Stimulated activated CD4-positive, alpha-beta T cell treated with anti-CD3 and anti-CD28 coated beads, Interleukin-15, amount 100 ng/mL, for 1 hour (primary cell): ENCODE data around the gene OR5AR1.
"Not testable (repeated sequence)": the region's sequence is repeated elsewhere in the genome, so short reads cannot be mapped to it uniquely, and the experiment has no call there.

Source experiments
- DNase-seq, 2 donors: peaks; one replicate each; pipeline ENCODE4 v3.0.0-alpha.2; 2020; ENCODE audit warnings: low read depth in 1 of 2, low spot score in 1 of 2

Gene OR5AR1

DNA sequence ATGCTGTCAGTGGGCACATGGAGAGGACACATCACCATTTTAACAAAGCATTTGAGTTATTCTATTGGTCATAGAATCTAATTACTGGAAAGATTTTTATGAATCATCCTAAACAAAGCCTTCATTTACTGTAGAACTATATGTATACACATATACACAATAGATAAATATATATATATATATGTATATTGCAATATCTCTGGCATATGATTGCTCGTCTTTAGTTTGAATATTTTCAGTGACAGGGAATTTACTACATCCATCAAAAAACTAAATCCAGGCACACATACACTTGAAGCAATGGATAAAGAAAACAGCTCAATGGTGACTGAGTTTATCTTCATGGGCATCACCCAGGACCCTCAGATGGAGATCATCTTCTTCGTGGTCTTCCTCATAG lies at the start of gene OR5AR1:
Gene OR5AR1, plus strand, starts transcription at position 301 of the 400 bp plus-strand sequence. Its CDS starts 0 bp downstream, at position 301.
- DNase-seq: no peak

DNA sequence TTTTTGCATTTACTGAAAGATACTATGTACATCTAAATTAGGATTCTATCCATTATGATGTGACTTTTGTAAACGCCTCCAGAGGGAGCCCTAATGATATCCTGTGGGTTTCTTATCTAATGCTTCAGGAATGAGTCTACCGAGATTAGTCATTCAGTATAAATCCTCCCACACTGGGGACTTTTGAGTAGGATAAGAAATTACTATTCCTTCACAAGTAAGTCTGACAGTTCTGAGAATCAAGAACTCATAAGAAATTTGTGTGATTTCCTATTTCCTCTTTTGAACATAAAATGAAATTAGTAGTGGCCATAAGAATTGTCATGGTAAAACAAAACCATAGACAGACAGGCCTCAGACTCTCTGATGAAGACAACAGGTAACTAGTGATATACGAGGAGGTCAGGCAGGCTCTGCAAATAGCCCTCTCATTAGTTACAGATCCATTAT lies 38.8 kb upstream of the OR5AR1 start:
- no peak for DNase-seq

DNA sequence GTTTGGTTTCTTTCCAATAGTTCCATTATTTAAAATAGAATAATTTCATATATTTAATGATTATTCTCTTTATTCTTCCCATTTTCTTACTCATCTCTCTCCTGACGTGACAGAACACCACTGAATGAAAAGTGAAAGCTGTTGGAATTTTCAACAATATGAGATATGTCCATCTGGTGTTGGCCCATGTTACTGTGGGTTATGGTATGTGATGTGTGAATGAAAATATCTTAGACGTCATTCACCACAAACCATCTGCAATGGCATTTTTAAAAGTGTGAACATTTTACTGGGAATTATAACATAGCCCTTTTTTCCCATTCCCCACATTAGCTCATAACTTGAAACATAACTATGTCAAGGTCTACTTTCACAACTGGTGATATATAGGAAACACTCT lies 37.5 kb upstream of the OR5AR1 start:
- no peak for DNase-seq

GRCh38 chr11:56632329-56632728 lies 31.2 kb upstream of the OR5AR1 start:
- no peak for DNase-seq

DNA sequence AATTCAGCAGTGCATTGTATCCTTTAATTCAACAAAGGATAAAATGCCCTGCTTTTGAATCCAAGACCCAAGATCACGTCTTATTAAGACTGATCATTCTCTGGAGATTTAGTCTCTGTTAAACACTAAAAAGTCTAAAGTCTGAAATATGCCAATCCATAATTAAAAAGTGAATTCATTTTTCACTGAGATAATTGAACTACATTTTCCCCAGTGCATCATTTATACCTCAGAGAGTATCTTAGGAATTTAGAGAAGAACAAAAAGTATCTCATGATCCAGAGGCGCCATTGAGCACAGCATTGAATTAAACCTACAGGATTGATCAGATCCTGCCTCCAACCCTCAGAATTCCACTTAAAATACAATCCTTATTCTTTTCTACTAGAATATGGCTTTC lies 26.6 kb upstream of the OR5AR1 start:
- no peak for DNase-seq

DNA sequence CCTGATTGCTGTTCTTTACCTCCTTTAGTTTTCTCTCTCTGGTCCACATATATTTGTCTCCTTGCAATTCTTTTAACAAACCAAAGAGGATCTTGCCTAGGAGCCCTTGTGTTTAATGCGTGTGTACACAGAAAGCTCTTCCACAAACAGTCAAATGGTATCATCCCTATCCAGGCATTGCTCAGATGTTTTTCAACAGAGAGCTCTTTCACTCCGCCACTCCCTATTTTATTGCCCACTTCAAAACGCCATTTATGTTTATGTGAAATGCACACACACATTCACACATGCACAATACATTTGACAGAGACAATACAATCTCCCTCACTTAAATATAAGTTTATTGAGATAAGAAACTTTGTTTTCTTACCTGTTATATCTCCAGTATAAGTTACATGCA lies 26.0 kb upstream of the OR5AR1 start:
- no peak for DNase-seq

DNA sequence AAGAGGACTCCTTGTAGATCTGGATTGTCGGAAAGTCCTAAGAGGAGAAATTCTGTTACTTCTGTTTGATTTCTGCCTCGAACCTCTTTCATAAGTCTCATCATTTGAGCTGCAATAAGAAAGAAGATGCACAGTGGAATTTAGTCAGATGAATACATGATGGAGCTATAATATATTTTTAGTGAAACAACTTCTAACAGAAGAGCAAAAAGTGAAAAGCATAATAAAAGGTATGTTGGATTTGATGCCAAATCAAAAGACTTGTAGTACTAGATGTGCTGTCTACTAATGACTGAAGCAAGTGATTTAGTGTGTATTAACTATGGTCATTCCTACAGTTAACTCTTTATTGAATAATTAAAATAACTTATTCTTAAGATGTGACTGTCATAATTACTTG lies 21.1 kb upstream of the OR5AR1 start, which contains the start of gene OR5AP2:
Gene OR5AP2, minus strand, starts transcription at position 101 of the 400 bp plus-strand sequence. Its CDS starts 0 bp downstream, at position 101.
- DNase-seq: no peak

- no peak for DNase-seq
Observed at GRCh38 chr11:56659755-56660154, 3.7 kb upstream of the OR5AR1 start.

- DNase-seq: no peak
Observed at GRCh38 chr11:56670984-56671383, 7.5 kb downstream of the OR5AR1 start.

GRCh38 chr11:56688554-56689100 lies 25.1 kb downstream of the OR5AR1 start:
- no peak for DNase-seq

- DNase-seq: not testable (repeated sequence)
Observed at GRCh38 chr11:56691179-56691578, 27.7 kb downstream of the OR5AR1 start.

GRCh38 chr11:56693428-56693827 lies 29.9 kb downstream of the OR5AR1 start:
- no peak for DNase-seq

DNA sequence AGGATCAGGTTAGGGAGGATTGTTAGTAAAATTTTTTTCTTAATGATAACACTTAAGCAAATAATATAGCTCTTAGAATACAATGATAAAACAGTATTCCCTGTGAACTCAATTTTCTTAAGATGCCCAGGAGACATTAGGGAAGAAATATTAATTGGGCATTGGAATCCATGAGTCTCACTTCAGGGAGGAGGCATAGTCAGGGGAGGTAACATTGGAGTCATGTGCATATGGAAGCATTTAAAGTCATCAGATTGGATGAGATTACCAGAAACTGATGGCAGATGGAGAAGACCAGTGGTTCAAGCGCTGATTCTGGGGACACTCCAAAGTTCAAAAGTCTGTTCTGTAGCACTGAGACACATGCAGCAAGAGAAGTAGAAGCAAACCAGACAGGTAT lies 35.3 kb downstream of the OR5AR1 start, which contains the start of gene OR9G1:
Gene OR9G1, plus strand, starts transcription at position 301 of the 400 bp plus-strand sequence. CDS start 1,293 bp downstream, outside the sequence.
- no peak for DNase-seq

- no peak for DNase-seq
Observed at GRCh38 chr11:56700242-56700913, 36.9 kb downstream of the OR5AR1 start.

- DNase-seq: no peak
Observed at GRCh38 chr11:56700914-56701485, 37.5 kb downstream of the OR5AR1 start.

- DNase-seq: no peak
Observed at GRCh38 chr11:56705784-56706396, 42.4 kb downstream of the OR5AR1 start.

DNA sequence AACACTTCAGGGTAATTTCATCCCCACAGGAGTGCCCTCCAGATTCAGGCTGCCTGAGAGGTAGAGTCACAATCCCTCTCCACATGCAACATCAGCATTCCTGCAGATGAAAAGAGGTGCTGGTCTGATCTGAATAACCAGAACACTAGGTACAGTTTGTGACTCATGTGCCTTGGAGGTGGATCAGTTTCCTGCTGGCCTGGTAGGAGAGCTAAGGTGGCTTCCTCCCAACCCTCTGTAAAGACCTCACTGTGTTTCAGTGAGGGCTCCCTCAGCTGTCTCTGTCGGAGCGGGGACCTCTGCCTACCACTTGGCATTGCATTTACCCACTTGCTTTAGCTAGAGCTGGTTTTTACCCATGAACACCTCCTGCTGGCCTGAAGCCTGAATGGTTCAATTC lies 43.0 kb downstream of the OR5AR1 start:
- no peak for DNase-seq

- DNase-seq: no peak
Observed at GRCh38 chr11:56714206-56714605, 50.7 kb downstream of the OR5AR1 start.
